HEK293 (cell line): Measurements from ENCODE around the gene ANXA7.

ENCODE experiments used
- CTCF ChIP-seq: fragments of 450-650 bp; formaldehyde crosslinking; IDR thresholded peaks from 2 replicates; pipeline ENCODE4 v1.5.1; 2016; ENCODE audit warnings: missing biosample characterization, missing genetic modification characterization
- PATZ1 ChIP-seq: fragments of 450-650 bp; formaldehyde crosslinking; IDR thresholded peaks from 2 replicates; pipeline ENCODE4 v1.5.1; 2016; ENCODE audit warnings: missing biosample characterization, missing genetic modification characterization
- RBAK ChIP-seq: fragments of 450-650 bp; formaldehyde crosslinking; IDR thresholded peaks from 2 replicates; pipeline ENCODE4 v1.5.1; 2016; ENCODE audit warnings: missing biosample characterization, missing genetic modification characterization
- REST ChIP-seq: fragments of 450-650 bp; formaldehyde crosslinking; IDR thresholded peaks from 2 replicates; pipeline ENCODE4 v1.5.1; 2016; ENCODE audit warnings: missing biosample characterization, missing genetic modification characterization
- TCF7L2 ChIP-seq: IDR thresholded peaks from 2 replicates; pipeline ENCODE4 v1.6.1; 2011; ENCODE audit warnings: low read depth, mild to moderate bottlenecking, inconsistent platforms, low read length, moderate library complexity, borderline replicate concordance
- ZNF621 ChIP-seq: fragments of 450-650 bp; formaldehyde crosslinking; IDR thresholded peaks from 2 replicates; pipeline ENCODE4 v1.5.1; 2017; ENCODE audit warnings: missing biosample characterization, missing genetic modification characterization
- ZNF837 ChIP-seq: fragments of 450-650 bp; formaldehyde crosslinking; IDR thresholded peaks from 2 replicates; pipeline ENCODE4 v1.5.1; 2016; ENCODE audit warnings: missing biosample characterization, missing genetic modification characterization
- TF ChIP-seq, protein P1 (sequence below): fragments of 450-650 bp; formaldehyde crosslinking; IDR thresholded peaks from 2 replicates; pipeline ENCODE4 v1.5.1; 2016; ENCODE audit warnings: missing biosample characterization, missing genetic modification characterization, borderline replicate concordance
- TF ChIP-seq, protein P2 (sequence below): fragments of 450-650 bp; IDR thresholded peaks from 2 replicates; pipeline ENCODE4 v1.5.1; 2018; ENCODE audit warnings: missing biosample characterization, mild to moderate bottlenecking, missing genetic modification characterization
- TF ChIP-seq, protein P3 (sequence below): fragments of 450-650 bp; formaldehyde crosslinking; IDR thresholded peaks from 2 replicates; pipeline ENCODE4 v1.5.1; 2016; ENCODE audit warnings: missing biosample characterization, missing genetic modification characterization

DNA sequence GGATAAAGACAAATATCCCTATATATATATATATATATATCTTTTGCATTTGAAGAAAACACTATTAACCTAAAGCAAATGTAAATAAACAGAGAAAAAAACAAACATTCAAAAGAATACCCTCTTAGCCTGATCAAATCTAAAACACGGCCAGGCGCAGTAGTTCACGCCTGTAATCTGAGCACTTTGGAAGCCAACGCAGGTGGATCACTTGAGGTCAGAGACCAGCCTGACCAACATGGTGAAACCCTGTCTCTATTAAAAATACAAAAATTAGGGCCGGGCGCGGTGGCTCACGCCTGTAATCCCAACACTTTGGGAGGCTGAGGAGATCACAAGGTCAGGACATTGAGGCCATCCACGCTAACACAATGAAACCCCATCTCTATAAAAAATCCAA is 9.2 kb downstream of the ANXA7 start:
- TF ChIP-seq PATZ1 (tag by site-specific recombination) (no peak), CTCF (no peak), TCF7L2 (no peak), RBAK (tag by site-specific recombination) (no peak), ZNF621 (tag by site-specific recombination) (no peak), ZNF837 (no peak), REST (tag by site-specific recombination) (no peak)
- TF ChIP-seq, protein P1, sequence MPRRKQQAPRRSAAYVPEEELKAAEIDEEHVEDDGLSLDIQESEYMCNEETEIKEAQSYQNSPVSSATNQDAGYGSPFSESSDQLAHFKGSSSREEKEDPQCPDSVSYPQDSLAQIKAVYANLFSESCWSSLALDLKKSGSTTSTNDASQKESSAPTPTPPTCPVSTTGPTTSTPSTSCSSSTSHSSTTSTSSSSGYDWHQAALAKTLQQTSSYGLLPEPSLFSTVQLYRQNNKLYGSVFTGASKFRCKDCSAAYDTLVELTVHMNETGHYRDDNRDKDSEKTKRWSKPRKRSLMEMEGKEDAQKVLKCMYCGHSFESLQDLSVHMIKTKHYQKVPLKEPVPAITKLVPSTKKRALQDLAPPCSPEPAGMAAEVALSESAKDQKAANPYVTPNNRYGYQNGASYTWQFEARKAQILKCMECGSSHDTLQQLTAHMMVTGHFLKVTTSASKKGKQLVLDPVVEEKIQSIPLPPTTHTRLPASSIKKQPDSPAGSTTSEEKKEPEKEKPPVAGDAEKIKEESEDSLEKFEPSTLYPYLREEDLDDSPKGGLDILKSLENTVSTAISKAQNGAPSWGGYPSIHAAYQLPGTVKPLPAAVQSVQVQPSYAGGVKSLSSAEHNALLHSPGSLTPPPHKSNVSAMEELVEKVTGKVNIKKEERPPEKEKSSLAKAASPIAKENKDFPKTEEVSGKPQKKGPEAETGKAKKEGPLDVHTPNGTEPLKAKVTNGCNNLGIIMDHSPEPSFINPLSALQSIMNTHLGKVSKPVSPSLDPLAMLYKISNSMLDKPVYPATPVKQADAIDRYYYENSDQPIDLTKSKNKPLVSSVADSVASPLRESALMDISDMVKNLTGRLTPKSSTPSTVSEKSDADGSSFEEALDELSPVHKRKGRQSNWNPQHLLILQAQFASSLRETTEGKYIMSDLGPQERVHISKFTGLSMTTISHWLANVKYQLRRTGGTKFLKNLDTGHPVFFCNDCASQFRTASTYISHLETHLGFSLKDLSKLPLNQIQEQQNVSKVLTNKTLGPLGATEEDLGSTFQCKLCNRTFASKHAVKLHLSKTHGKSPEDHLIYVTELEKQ (tag by site-specific recombination) = no peak
- TF ChIP-seq, protein P2, sequence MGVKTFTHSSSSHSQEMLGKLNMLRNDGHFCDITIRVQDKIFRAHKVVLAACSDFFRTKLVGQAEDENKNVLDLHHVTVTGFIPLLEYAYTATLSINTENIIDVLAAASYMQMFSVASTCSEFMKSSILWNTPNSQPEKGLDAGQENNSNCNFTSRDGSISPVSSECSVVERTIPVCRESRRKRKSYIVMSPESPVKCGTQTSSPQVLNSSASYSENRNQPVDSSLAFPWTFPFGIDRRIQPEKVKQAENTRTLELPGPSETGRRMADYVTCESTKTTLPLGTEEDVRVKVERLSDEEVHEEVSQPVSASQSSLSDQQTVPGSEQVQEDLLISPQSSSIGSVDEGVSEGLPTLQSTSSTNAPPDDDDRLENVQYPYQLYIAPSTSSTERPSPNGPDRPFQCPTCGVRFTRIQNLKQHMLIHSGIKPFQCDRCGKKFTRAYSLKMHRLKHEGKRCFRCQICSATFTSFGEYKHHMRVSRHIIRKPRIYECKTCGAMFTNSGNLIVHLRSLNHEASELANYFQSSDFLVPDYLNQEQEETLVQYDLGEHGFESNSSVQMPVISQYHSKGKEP = no peak
- TF ChIP-seq, protein P3, sequence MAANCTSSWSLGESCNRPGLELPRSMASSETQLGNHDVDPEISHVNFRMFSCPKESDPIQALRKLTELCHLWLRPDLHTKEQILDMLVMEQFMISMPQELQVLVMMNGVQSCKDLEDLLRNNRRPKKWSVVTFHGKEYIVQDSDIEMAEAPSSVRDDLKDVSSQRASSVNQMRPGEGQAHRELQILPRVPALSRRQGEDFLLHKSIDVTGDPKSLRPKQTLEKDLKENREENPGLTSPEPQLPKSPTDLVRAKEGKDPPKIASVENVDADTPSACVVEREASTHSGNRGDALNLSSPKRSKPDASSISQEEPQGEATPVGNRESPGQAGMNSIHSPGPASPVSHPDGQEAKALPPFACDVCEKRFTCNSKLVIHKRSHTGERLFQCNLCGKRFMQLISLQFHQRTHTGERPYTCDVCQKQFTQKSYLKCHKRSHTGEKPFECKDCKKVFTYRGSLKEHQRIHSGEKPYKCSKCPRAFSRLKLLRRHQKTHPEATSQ (tag by site-specific recombination) = no peak
